Epithelial cell of prostate (primary cell): ENCODE data around the gene SLC15A3.

Experiments used
- DNase-seq: peaks from one replicate; pipeline ENCODE4 v3.0.0-alpha.2; 2011; ENCODE audit warnings: low read depth, low spot score
- H3K27ac ChIP-seq: fragments of 450-650 bp; 2 replicates; pipeline ENCODE4 v1.5.1; 2017; ENCODE audit warnings: mild to moderate bottlenecking

Gene SLC15A3

DNA sequence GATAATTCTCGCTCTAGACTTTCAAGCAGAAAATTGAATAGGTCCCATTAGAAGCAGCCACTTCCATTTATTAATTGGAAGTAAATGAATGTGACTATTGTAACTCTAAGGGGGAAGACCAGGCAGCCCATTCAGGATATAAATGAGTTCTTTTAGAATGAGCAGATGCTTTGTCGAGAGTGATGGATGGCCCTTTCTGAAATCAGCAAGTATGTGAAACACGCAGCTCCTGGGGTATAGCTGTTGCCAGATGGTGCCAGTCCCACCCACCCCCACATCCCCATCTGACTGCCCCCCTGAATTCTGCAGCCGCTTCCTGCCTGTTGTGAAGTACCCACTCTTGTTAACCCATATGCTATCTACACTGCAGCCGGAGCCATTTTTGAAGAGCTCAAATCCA lies 3.7 kb downstream of the SLC15A3 start:
- DNase-seq = no peak
- no peak overlapping the region for H3K27ac ChIP-seq

DNA sequence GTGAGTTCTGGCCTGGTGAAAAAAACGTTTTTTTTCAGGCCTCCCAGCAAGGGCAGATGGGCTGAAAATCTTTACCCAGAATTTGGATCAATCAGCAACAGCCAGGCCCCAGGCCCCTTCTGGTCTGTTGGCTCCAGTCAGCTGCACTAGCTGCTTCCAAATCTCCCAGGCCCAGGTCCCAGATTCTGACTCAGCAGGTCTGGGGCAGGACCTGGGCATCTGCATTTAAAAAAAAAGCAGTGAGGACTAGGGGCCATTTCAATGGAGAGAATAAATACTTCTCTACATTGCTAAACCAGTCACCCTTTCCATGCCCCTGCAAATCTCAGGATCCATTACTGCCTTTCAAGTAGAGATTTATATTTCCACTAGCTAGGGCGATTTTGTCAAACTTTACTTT lies 4.3 kb downstream of the SLC15A3 start:
- H3K27ac ChIP-seq = no peak overlapping the region
- DNase-seq = no peak

DNA sequence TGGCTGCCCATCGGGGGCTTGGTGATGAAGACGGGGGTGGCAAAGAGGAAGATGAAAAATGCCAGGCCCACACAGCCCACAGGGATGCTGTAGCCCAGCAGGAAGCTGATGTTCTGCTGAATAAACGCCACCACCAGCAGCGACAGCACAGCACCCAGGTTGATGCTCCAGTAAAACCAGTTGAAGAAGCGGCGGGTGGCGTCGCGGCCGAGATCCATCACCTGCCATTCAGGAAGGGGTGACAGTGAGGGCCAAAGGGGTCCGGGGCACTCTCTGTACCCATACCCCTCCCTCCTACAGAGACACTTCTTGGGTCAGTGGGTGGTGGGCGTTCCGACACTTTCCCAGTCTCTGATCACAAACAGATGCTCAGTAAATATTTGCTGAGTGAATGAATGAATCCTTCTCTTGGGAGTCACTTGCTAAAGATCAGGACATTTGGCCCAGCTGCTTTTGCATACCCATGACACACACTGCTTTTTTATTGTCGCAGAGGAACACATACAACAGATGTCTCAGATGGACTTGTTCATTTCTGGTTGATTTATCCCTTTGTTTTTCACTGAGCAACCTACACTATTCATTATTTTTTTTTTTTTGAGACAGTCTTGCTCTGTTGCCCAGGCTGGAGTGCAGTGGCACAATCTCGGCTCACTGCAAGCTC lies 5.2 kb downstream of the SLC15A3 start:
- H3K27ac ChIP-seq = no peak overlapping the region
- DNase-seq = no peak

DNA sequence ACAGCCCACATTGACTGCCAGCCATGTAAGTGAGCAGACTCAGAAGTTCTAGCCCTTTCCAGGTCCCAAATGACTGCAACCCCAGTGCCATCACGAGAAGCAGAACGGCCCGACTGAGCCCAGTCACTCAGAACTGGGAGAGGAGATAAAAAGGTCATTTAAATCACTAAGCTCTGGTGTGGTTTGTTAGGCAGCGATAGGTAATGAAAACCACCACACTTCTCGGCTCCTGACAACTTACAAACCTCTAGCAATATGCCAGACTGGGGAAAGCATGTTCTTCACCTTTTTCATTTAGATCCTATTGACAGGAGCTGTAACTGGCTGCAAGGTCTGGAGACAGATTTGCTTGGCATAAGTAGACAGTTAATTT lies 6.7 kb downstream of the SLC15A3 start:
- H3K27ac ChIP-seq = no peak overlapping the region
- no peak for DNase-seq

DNA sequence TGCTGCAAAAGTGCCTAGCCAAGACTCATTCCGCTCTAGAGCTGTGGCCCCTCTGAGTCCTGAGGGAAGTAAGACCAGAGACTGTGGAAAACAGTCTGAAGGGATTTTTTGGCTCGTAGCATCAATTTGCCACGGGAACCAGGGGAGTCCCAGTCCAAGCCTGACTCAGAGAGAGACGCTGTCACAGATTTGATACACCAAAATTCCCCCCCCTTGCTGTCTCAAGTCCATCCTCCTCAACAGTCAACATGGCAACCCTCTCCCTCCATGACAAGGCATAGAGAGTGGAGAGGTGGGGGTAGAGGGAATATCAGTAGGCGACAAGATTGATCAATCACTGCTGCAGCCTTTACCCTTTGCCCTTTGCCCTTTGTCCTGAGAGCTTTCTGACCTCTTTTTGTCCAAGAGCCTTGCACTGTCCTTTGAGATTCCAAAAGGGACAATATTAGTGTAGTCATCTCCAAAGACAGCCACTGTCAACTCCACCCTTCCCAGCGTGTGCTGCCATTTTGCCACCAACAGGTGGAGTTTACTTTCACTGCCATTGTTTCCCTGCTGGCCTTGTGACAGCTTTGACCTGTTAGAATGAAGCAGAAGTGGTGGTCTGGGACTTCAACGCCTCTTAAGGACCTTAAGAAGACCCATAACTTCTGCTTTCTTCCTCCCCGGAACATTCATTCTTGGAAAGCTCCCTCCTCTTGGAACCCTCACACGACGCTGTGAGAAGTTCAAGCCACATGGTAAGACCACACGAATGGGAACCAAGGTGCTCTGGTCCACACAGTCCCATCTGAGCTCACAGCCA lies 7.3 kb downstream of the SLC15A3 start:
- no peak for DNase-seq
- H3K27ac ChIP-seq = no peak overlapping the region

DNA sequence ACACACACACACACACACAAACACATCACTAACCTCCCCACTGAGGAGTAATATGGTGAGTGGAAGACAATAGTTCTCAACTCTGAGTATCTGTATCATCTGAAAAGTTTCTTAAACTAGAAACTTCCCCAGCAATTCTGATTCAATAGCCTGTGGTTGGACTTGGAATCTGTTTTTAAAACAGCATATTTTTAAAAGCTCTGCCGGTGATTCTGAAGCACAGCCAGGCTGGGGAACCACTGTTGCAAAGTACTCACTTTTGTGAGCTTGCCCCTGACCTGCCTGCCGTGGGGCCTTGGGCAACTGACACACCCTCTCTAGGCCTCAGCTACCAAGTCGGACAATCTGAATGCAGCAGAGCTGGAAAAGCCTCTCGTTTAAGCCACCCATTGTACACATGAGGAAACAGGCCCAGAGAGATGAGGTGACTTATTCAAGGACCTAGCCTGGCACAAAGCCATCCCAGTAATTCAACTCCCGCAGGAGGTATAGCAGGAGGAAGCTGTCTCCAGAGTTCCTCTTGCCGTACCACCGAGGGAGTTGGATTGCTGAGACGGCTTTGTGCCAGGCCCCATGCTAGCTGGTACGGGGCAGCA lies 8.9 kb downstream of the SLC15A3 start:
- H3K27ac ChIP-seq = peak overlapping the region; percentile 69
- peak; percentile 85 for DNase-seq

DNA sequence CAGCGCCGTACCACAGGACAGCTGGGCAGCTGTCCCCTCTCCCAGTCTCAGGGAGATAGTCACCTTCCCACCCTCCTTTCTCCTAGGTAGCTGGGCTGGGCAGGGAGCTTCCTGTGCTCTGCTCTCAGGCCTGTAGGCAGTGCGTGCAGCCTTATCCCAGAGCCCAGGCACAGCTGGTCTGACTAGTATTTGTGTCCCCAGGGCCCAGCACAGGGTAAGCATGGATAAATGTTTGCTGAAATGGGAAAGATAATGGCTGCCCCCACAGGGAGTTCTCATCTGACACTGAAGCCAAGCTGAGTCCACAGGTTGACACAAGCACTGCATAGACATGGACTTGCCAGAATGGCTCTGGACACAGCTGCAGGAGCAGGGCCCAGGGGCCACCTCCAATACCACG lies 9.8 kb downstream of the SLC15A3 start:
- DNase-seq = no peak
- H3K27ac ChIP-seq = peak overlapping the region; percentile 69

DNA sequence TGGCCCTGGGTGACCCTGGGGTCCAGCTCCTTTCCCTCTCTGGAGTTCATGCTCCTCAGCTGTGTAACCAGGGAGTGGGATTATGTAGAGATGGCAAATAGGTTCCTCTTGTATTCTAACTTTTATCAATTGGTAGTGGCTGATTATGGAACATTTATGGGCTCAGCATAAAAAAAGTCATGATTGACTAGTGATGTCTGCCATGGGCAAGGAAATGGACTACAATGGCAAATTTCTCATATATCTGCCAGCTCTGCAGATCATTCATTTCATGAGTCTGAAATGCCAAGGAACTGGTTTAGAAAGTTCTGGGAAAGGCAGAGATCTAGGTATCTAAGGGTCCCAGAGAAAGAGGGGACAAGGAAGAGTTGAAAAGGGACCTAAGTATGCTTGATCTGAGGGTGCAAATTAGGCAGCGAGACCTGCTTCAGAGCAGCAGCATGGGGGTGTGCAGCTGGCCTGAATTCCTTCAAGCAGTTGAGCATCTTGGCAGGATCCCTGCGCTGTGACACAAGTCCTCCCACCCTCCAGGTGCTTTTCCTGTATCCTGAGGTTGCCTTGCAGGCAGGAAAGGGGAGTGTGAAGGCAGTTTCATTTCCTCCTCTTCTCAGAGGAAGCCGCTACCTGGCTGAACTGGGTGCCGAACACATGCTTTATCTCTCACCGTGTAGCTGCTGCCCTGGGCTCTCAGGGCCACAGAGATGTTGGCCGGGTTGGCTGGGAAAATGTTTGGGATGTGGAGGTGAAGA lies 10.4 kb downstream of the SLC15A3 start:
- DNase-seq = no peak
- peak overlapping the region; percentile 69 for H3K27ac ChIP-seq

DNA sequence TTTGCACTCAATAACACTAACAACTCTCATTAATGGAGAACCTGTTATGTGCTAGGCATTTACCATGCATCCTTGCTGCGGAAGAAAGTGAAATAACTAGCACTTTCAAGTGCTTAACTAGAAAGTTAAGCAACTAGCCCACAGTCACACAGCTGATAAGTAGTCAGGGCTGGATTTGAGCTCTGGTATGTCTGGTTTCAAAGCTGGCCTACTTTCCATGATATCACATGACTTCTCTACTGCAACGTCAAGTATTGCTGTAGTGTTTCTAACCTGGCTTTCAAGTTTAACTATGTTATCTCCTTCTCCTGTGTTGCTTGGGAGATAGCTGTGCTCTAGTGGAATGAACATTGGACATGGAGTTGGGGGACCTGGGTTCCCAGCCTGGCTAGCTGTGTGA lies 12.1 kb downstream of the SLC15A3 start:
- H3K27ac ChIP-seq = no peak overlapping the region
- DNase-seq = no peak

DNA sequence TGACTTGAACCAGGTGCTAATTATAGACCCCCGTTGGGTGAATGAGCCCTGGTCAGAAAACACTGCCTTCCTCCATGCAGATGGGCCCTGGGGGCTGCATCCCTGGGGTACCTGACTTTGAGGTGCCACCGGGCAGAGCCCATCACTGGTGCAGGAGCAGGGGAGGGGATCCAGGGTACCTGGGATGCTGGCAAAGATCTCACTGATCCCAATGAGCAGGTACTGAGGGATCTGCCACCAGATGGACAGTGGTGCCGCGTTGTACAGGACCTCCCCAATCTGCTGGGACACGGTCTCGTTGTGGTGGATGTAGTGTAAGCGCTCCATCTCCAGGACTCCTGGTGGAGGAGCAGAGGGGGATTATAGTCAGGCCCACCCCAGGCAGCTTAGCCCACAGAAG lies 12.7 kb downstream of the SLC15A3 start:
- no peak overlapping the region for H3K27ac ChIP-seq
- DNase-seq = no peak

DNA sequence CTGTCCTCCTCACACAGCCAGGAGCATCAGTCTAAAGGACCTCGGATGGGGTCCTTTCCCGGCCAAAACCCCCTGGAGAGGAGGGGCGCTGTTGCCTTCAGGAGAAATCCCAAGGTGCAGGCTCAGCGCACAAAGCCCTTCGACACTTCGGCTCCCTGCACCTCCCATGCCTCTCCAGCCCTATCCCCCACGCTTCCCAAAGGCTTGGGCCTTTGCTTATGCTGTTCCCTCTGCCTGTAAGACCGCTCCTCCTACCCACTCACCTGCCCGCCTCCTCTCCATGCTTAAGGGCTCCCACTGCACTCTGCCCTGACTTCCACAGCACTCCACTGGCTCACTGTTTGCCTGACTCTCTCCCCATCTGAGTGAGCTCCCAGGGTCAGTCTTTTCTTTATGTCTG lies 13.5 kb downstream of the SLC15A3 start:
- DNase-seq = no peak
- H3K27ac ChIP-seq = no peak overlapping the region

DNA sequence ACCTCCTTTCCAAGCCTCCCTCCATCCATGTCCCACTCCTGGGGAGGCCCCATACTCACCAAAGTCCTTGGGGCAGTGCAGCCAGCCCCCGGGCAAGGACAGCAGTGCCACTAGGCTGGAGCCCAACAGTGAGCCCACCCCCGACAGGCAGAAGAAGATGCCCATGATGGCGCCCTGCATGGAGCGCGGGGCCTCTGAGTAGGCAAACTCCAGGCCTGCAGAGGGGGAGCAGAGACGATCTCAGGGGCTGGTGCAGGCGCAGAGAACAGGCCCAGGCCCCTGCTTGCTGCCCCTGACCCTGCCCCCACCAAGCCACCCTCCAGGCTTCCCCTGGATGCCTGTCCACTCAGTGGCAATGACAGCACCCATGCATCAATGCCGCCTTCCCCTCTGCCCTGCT lies 14.2 kb downstream of the SLC15A3 start:
- no peak overlapping the region for H3K27ac ChIP-seq
- DNase-seq = no peak

DNA sequence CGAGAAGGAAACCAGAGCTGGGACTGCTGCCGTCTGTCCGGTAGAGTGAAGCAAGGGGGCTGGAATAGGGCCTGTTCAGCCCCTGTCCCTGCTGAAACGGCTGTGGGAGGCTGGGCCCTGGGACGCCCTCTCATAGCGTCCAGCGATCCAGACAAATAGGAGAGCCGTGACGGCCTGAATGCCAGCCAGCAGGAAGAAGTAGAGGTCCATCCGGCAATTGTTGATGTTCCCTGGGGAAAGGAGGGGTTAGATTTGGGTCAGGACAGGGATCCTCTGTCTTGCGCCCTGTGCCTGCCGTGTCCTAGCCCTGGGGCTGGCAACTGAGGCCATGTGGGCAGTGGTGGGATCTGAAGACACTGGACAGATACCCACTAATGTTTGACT lies 14.8 kb downstream of the SLC15A3 start:
- H3K27ac ChIP-seq = no peak overlapping the region

DNA sequence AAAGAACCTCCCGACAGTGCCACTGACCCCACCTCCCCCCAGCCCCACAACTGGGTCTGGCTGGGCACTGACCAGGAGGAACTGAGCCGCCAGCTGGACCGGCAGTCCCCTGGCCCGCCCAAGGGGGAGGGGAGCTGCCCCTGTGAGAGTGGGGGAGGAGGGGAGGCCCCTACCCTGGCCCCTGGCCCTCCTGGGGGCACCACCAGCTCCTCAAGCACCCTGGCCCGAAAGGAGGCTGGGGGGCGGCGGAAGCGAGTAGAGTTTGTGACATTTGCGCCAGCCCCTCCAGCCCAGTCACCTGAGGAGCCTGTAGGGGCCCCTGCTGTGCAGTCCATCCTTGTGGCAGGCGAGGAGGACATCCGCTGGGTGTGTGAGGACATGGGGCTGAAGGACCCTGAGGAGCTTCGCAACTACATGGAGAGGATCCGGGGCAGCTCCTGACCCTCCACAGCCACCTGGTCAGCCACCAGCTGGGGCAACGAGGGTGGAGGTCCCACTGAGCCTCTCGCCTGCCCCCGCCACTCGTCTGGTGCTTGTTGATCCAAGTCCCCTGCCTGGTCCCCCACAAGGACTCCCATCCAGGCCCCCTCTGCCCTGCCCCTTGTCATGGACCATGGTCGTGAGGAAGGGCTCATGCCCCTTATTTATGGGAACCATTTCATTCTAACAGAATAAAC lies 15.4 kb downstream of the SLC15A3 start:
- DNase-seq = no peak
- no peak overlapping the region for H3K27ac ChIP-seq

More for the DNA sequence above, 14.8 kb downstream of the SLC15A3 start:
- no peak for DNase-seq

DNA sequence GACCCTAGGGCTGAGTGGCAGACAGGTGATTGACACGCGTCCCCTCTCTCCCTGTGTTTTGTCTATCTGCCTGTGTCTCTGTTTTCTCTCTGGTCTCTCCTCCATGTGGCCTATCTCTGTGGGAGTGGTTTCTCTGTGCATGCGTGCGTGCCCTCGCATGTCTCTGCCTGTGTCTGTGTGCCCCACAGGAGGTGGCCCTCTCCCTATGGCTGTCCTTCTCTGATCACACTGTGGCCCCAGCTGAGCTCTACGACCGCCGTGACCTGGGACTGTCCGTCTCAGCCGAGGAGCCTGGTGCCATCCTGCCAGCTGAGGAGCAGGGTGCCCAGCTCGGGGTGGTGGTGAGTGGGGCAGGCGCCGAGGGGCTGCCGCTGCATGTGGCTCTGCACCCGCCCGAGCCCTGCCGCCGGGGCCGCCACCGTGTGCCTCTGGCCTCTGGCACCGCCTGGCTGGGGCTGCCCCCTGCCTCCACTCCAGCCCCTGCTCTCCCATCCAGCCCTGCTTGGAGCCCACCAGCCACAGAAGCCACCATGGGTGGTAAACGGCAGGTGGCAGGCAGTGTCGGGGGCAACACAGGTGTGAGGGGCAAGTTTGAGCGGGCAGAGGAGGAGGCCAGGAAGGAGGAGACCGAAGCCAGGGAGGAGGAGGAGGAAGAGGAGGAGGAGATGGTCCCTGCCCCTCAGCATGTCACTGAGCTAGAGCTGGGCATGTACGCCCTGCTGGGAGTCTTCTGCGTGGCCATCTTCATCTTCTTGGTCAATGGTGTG lies 16.1 kb downstream of the SLC15A3 start:
- H3K27ac ChIP-seq = no peak overlapping the region
- DNase-seq = no peak

DNA sequence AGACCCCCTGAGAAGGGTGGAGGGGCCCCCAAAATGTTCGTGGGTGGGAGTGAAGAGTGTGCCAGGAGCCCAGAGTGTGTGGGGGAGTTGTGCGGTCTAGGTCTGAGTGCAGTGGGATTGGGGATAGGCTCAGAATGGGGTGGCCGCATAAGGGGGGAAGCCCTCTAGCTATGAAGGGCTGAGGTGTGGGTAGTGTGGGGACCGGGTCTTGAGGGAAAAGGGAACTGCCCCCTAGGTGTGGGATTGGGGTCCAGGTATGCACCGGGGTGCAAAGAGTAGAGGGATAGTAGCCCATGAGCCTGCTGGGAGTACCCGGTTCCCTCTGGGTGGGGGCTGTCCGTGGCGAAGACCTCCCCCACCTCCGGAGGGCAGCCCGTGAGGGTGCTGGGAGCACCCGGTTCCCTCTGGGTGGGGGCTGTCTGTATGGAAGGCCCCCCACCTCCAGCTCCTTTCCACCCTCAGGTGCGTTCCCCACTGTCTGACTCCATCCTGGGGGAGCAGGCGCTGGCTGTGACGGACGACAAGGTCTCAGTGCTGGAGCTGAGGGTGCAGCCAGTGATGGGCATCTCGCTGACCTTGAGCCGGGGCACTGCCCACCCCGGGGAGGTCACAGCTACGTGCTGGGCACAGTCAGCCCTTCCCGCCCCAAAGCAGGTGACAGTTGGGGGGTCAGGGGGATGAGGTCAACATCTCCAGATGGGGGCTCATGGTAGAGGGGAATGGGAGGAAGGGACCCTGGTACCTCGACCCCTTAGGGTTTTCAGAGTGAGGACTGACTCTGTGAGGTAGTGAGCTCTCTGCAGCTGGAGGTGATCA lies 17.0 kb downstream of the SLC15A3 start:
- no peak for DNase-seq
- H3K27ac ChIP-seq = no peak overlapping the region

DNA sequence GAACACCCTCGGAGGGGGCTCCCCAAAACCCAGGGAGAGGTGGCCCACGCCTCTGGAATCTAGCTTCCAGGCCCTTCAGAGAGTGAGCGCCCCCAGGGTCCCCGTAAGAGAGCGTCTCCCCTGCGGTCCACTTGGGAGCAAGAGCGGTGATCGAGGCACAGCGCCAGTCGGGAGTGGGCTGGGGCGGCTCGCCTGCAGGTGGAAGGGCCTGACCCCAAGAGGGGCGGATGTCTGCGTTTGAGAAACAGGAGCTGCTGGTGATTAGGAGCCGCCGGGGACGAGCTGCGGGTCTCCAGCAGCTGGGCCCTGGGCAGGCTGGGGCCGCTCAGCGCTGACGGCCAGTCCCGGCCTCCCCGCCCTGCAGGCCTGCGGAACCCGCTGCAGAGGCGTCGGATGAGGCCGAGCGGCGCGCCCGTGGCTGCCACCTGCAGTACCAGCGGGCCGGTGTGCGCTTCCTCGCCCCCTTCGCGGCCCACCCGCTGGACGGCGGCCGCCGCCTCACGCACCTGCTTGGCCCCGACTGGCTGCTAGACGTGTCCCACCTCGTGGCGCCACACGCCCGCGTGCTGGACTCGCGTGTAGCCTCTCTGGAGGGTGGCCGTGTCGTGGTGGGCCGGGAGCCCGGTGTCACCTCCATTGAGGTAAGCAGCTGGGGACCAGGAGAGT lies 17.7 kb downstream of the SLC15A3 start:
- no peak overlapping the region for H3K27ac ChIP-seq
- DNase-seq = no peak

DNA sequence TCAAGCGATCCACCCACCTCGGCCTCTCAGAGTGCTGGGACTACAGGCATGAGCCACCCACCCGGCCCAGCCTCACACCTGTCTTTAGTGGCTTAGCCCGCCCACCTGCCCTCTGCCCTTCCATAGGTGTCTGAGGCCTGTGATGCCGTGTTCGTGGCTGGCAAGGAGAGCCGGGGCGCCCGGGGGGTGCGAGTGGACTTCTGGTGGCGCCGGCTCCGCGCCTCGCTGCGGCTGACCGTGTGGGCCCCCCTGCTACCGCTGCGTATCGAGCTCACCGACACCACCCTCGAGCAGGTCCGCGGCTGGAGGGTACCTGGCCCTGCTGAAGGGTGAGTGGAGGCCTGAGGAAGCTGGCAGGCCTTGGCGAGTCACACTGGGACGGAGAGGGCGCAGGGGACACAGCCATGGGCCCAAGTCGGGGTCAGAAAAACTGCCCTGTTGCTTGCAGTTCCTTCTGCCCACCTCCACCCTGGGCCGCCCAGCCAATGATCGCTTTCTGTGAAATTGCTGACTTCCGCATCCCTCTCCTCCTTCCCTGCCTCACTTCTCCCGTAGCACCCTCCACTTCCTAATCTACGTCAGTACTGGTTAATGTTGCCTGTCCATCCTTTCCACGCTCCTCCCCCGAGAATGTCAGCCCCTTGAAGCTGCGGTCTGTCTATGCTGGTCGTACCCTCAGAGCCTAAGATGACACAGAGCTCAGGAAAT lies 18.4 kb downstream of the SLC15A3 start:
- H3K27ac ChIP-seq = no peak overlapping the region
- DNase-seq = no peak
